Neutrophil (primary cell): ENCODE results near the gene CANT1.

Experiments
- H3K27ac ChIP-seq: fragments of 200-600 bp; sonication (generic); 2 replicates; pipeline ENCODE4 v1.5.1; 2016; ENCODE audit warnings: mild to moderate bottlenecking, moderate library complexity
- H3K27me3 ChIP-seq: fragments of 200-600 bp; sonication (generic); 2 replicates; pipeline ENCODE4 v1.6.0; 2016; ENCODE audit warnings: mild to moderate bottlenecking
- H3K36me3 ChIP-seq: fragments of 200-600 bp; sonication (generic); 2 replicates; pipeline ENCODE4 v1.5.1; 2017
- H3K4me1 ChIP-seq, 2 experiments: fragments of 200-600 bp in 1 of 2; sonication (generic) in 1 of 2; 1 replicate in 1 of 2; 2 replicates in 1 of 2; pipeline versions ENCODE4 v1.5.1 to v1.6.1; 2013 to 2016; ENCODE audit warnings: low read depth in 1 of 2, low read length in 1 of 2, mild to moderate bottlenecking in 1 of 2, moderate library complexity in 1 of 2; ENCODE audit not compliant: control insufficient read depth in 1 of 2, insufficient read depth in 1 of 2
- H3K4me3 ChIP-seq, 2 experiments: fragments of 200-600 bp in 1 of 2; sonication (generic) in 1 of 2; 1 replicate in 1 of 2; 2 replicates in 1 of 2; pipeline ENCODE4 v1.5.1; 2013 to 2016; ENCODE audit warnings: low read depth in 1 of 2, low read length in 1 of 2, mild to moderate bottlenecking in 1 of 2, moderate library complexity in 1 of 2
- H3K9me3 ChIP-seq: fragments of 200-600 bp; sonication (generic); 2 replicates; pipeline ENCODE4 v1.5.1; 2016
- TF ChIP-seq, protein P1 (sequence below): fragments of 200-600 bp; sonication (generic); IDR thresholded peaks from 2 replicates; pipeline ENCODE4 v1.5.1; 2016; ENCODE audit warnings: antibody characterized with exemption

Gene CANT1

DNA sequence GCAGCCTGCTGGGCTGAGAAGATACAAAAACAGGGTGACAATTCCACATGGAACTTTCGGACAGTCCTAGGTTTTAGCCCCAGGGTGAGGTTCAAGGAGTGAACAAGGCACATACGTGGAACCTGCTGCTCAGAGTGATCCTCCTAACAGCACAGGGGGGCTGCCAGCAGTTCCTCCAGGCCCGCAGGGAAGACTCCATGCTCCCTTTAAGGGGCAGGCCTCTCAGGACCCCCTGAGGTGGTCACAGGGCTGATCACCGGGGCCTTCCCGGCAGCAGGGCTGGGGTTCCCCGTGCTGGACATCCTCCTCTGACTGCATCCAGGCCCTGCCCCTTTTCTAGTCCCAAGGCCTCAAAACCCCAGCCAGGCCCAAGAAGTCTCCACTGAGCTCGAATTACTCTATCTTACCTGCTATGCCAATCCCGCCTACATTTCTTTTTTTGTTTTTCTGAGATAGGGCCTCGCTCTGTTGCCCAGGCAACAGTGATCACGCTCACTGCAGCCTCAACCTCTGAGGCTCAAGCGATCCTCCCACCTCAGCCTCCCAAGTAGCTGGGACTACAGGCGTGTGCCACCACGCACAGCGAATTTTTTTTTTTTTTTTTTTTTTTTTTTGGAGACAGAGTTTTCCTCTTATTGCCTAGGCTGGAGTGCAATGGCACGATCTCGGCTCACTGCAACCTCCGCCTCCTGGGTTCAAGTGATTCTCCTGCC is 10.4 kb downstream of the CANT1 start:
- no peaks in the 10 kb centered on the region for H3K27me3 ChIP-seq
- no peak overlapping the region for H3K4me3 ChIP-seq
- TF ChIP-seq, protein P1, sequence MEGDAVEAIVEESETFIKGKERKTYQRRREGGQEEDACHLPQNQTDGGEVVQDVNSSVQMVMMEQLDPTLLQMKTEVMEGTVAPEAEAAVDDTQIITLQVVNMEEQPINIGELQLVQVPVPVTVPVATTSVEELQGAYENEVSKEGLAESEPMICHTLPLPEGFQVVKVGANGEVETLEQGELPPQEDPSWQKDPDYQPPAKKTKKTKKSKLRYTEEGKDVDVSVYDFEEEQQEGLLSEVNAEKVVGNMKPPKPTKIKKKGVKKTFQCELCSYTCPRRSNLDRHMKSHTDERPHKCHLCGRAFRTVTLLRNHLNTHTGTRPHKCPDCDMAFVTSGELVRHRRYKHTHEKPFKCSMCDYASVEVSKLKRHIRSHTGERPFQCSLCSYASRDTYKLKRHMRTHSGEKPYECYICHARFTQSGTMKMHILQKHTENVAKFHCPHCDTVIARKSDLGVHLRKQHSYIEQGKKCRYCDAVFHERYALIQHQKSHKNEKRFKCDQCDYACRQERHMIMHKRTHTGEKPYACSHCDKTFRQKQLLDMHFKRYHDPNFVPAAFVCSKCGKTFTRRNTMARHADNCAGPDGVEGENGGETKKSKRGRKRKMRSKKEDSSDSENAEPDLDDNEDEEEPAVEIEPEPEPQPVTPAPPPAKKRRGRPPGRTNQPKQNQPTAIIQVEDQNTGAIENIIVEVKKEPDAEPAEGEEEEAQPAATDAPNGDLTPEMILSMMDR, result no peak
- H3K4me1 ChIP-seq, result no peaks in the 10 kb centered on the region
- peaks cover 90% of the 10 kb centered on the region for H3K36me3 ChIP-seq
- H3K9me3 ChIP-seq, result no peaks in the 10 kb centered on the region
- H3K27ac ChIP-seq, result no peak overlapping the region

DNA sequence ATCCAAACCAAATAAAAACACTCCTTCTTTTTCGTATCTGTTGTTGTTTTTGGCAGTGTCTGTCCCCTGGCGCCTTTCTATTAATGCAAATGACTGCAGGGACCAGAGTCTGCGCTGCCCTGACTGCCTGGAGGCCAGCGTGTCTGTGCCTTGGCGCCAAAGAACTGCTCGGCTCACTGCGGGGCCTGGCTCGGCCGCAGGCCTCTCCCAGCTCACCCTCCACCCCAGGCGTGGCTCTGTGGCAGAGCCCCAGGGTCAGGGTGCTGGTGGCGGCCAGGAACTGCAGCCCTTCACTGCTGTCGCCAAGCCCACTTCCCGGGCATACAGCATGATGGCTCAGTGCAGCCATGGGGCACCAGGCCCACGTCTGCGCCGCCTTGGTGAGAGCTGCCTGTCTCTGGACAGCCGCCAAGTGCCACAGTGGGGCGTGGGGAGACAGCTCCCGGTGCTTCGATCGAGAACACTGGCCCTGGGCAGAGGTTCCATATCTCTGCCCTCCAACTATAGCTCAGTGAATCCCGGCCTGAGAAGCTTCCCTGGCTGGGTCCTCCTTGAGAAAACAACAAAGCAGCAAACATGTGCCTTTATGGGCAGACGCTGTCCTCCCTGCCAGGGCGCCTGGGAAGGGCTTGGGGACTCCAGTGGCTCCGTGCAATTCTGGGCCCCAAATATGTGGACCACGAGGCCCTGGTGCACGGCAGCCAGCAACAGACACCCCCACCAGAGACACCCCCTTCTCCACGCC is 11.1 kb downstream of the CANT1 start:
- Histone ChIP-seq H3K4me1 (no peaks in the 10 kb centered on the region), H3K36me3 (peaks cover 97% of the 10 kb centered on the region), H3K9me3 (no peaks in the 10 kb centered on the region)

DNA sequence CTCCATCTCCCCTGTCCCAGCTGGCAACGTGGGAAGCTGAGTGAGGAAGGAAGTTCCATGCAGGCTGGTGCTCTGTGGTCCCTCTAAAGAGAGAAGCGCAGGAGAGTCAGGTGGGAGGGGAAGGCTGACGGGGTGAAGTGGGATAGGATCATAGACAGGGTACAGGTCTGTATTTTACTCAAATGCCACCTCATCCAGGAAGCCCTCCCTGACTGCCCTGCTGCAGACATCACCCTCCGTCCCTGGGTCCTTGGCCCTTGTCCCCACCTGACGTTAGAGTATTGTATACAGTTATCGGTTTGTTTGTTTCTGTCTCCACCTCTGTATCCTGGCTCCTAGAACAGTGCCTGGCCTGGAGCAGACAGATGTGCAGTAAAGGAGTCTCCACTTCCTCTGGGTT is 11.7 kb downstream of the CANT1 start:
- no peak overlapping the region for H3K27ac ChIP-seq
- H3K36me3 ChIP-seq, result peaks cover 97% of the 10 kb centered on the region
- H3K27me3 ChIP-seq, result no peaks in the 10 kb centered on the region

More for the DNA sequence above, 11.1 kb downstream of the CANT1 start:
- TF ChIP-seq, protein P1, result no peak
- no peaks in the 10 kb centered on the region for H3K27me3 ChIP-seq
- H3K4me3 ChIP-seq, result no peak overlapping the region
- H3K27ac ChIP-seq, result no peak overlapping the region

DNA sequence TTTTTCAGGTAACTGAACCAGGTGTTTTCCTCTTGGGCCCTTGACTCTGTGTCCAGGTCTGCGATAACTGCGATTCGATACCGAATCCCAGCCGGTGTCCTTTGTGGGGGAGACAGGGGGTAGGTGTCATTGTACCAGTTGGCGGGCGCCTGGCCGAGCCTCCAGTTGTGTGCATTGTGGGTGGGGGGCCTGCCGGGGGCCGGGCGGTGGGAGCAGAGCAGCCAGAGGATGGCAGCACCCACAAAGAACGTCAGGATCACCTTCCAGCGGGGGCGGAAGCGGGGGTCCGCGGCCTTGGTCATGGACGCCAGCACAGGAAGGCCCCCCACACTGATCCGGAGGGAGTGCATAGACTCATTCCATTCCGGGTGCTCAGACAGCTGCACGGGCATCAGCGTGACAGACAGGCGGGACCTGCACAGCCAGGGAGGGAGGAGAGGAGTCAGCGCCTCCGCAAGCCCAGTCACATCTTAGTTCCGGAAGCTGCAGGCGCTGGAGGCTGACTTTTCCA is 12.3 kb downstream of the CANT1 start:
- peaks cover 97% of the 10 kb centered on the region for H3K36me3 ChIP-seq

More for the DNA sequence above, 11.7 kb downstream of the CANT1 start:
- no peaks in the 10 kb centered on the region for H3K9me3 ChIP-seq
- no peaks in the 10 kb centered on the region for H3K4me1 ChIP-seq
- H3K4me3 ChIP-seq, result no peak overlapping the region
- TF ChIP-seq, protein P1, result no peak

DNA sequence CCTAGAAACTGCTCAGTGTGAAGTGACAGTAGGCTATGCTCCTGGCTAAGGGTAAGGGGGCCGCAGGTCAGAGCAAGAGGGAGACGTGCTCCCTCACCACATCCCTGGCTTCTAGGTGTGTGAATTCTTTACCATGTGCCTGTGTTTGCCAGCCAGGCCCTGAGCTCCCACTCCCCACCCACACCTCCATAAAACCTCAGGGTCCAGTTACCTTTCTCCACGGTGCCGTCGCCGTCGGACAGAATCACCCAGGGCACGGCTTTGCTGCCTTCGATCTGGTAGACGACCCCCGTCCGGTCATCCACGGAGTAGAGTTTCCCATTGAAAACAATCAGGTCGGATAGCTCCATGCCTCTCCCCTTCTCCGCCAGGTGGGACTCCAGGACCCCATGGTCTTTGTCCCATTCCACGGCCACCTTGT is 12.8 kb downstream of the CANT1 start:
- peaks cover 98% of the 10 kb centered on the region for H3K36me3 ChIP-seq
- no peaks in the 10 kb centered on the region for H3K9me3 ChIP-seq
- H3K27me3 ChIP-seq, result no peaks in the 10 kb centered on the region
- TF ChIP-seq, protein P1, result no peak
- H3K27ac ChIP-seq, result no peak overlapping the region
- H3K4me3 ChIP-seq, result no peak overlapping the region
- no peaks in the 10 kb centered on the region for H3K4me1 ChIP-seq

More for the DNA sequence above, 12.3 kb downstream of the CANT1 start:
- no peak overlapping the region for H3K27ac ChIP-seq
- no peak overlapping the region for H3K4me3 ChIP-seq
- H3K9me3 ChIP-seq, result no peaks in the 10 kb centered on the region
- H3K27me3 ChIP-seq, result no peaks in the 10 kb centered on the region
- TF ChIP-seq, protein P1, result no peak
- H3K4me1 ChIP-seq, result no peaks in the 10 kb centered on the region
